ENCODE measurements around the gene SAFB.

- TF ChIP-seq CTCF (IDR thresholded peaks at IDR 0.05) (no peak), ZFX (IDR thresholded peaks at IDR 0.05; ENCODE audit: borderline replicate concordance) (no peak)
These were observed 53.4 kb downstream of the SAFB start for GRCh38 chr19:5676105-5676771.
